IPS DF 6.9 (cell line): Measurements from ENCODE around the gene NPHP4.
"Not testable (repeated sequence)": the region's sequence is repeated elsewhere in the genome, so short reads cannot be mapped to it uniquely, and the experiment has no call there.

Source experiments
- DNase-seq: peaks from one replicate; pipeline ENCODE4 v3.0.0-alpha.2; 2013; ENCODE audit warnings: low read depth, low spot score
- H3K27ac ChIP-seq: one replicate; pipeline ENCODE4 v1.5.1; 2013; ENCODE audit warnings: low read length, control low read depth
- H3K27me3 ChIP-seq: 2 replicates; pipeline ENCODE4 v1.6.1; 2013; ENCODE audit warnings: mild to moderate bottlenecking, low read length; ENCODE audit not compliant: control insufficient read depth, insufficient read depth
- H3K36me3 ChIP-seq: 2 replicates; pipeline ENCODE4 v1.6.1; 2013; ENCODE audit warnings: low read length; ENCODE audit not compliant: control insufficient read depth, insufficient read depth
- H3K4me1 ChIP-seq: 2 replicates; pipeline ENCODE4 v1.6.1; 2013; ENCODE audit warnings: low read length; ENCODE audit not compliant: control insufficient read depth, insufficient read depth
- H3K4me3 ChIP-seq: 2 replicates; pipeline ENCODE4 v1.5.1; 2013; ENCODE audit warnings: mild to moderate bottlenecking, low read length
- H3K9me3 ChIP-seq: 2 replicates; pipeline ENCODE4 v1.6.1; 2013; ENCODE audit warnings: low read length, inconsistent platforms; ENCODE audit not compliant: control insufficient read depth, insufficient read depth
- WGBS: extraction: QIAGEN DNeasy Blood & Tissue Kit; methylation state at CpG from one replicate; pipeline ENCODE4 v1.1.7; 2013; ENCODE audit warnings: mixed read lengths, missing lambda C conversion rate; ENCODE audit not compliant: insufficient read length, insufficient coverage; 5-methylcytosine and 5-hydroxymethylcytosine counted together

The NPHP4 gene

GRCh38 chr1:6024376-6024775 is 32.2 kb upstream of the NPHP4 start:
- Histone ChIP-seq H3K9me3 (no peaks in the 10 kb centered on the region), H3K36me3 (no peaks in the 10 kb centered on the region), H3K4me1 (peaks cover 6% of the 10 kb centered on the region), H3K27me3 (no peaks in the 10 kb centered on the region), H3K27ac (no peak overlapping the region), H3K4me3 (no peak overlapping the region)
- DNase-seq, result no peak
- WGBS, result no CpG with 5 or more reads among the region's 6 CpGs

- no peaks in the 10 kb centered on the region for H3K27me3 ChIP-seq
- WGBS, result no CpG with 5 or more reads among the region's 5 CpGs
- peaks cover 6% of the 10 kb centered on the region for H3K4me1 ChIP-seq
- H3K27ac ChIP-seq, result no peak overlapping the region
- no peaks in the 10 kb centered on the region for H3K9me3 ChIP-seq
- no peaks in the 10 kb centered on the region for H3K36me3 ChIP-seq
- H3K4me3 ChIP-seq, result no peak overlapping the region
- no peak for DNase-seq
Observed at GRCh38 chr1:6023346-6023745, 31.1 kb upstream of the NPHP4 start.

GRCh38 chr1:6022193-6022592 is 30.0 kb upstream of the NPHP4 start:
- Histone ChIP-seq H3K4me1 (peaks cover 6% of the 10 kb centered on the region), H3K9me3 (no peaks in the 10 kb centered on the region), H3K36me3 (no peaks in the 10 kb centered on the region), H3K27ac (no peak overlapping the region), H3K4me3 (no peak overlapping the region), H3K27me3 (no peaks in the 10 kb centered on the region)
- WGBS, result no CpG with 5 or more reads among the region's 4 CpGs
- no peak for DNase-seq

- H3K9me3 ChIP-seq, result no peaks in the 10 kb centered on the region
- H3K4me3 ChIP-seq, result no peak overlapping the region
- no CpG with 5 or more reads among the region's 15 CpGs for WGBS
- H3K27ac ChIP-seq, result no peak overlapping the region
- DNase-seq, result no peak
- no peaks in the 10 kb centered on the region for H3K27me3 ChIP-seq
- no peaks in the 10 kb centered on the region; the same call in 1 of the 2 replicates for H3K4me1 ChIP-seq
- no peaks in the 10 kb centered on the region; the same call in 1 of the 2 replicates for H3K36me3 ChIP-seq
Observed at GRCh38 chr1:6019166-6019845, 27.1 kb upstream of the NPHP4 start.

GRCh38 chr1:6017654-6018053 is 25.4 kb upstream of the NPHP4 start:
- not testable (repeated sequence) for DNase-seq, H3K4me3 ChIP-seq, H3K4me1 ChIP-seq, H3K27ac ChIP-seq, H3K36me3 ChIP-seq, H3K9me3 ChIP-seq, H3K27me3 ChIP-seq
- no CpG with 5 or more reads among the region's 7 CpGs for WGBS

- no peaks in the 10 kb centered on the region for H3K27me3 ChIP-seq
- H3K9me3 ChIP-seq, result no peaks in the 10 kb centered on the region
- H3K4me1 ChIP-seq, result no peaks in the 10 kb centered on the region; the same call in 1 of the 2 replicates
- no CpG with 5 or more reads among the region's 21 CpGs for WGBS
- no peak overlapping the region for H3K27ac ChIP-seq
- DNase-seq, result no peak
- no peaks in the 10 kb centered on the region; the same call in 1 of the 2 replicates for H3K36me3 ChIP-seq
- H3K4me3 ChIP-seq, result no peak overlapping the region
Observed at GRCh38 chr1:6016191-6016865, 24.1 kb upstream of the NPHP4 start.

- no peaks in the 10 kb centered on the region; the same call in 1 of the 2 replicates for H3K4me1 ChIP-seq
- DNase-seq, result no peak
- no CpG with 5 or more reads among the region's 19 CpGs for WGBS
- H3K9me3 ChIP-seq, result no peaks in the 10 kb centered on the region
- H3K36me3 ChIP-seq, result no peaks in the 10 kb centered on the region; the same call in 1 of the 2 replicates
- no peak overlapping the region for H3K27ac ChIP-seq
- no peaks in the 10 kb centered on the region for H3K27me3 ChIP-seq
- no peak overlapping the region for H3K4me3 ChIP-seq
Observed at GRCh38 chr1:6014130-6014999, 22.1 kb upstream of the NPHP4 start.

- no peak for DNase-seq
- no CpG with 5 or more reads among the region's 12 CpGs for WGBS
- Histone ChIP-seq H3K27me3 (no peaks in the 10 kb centered on the region), H3K27ac (no peak overlapping the region), H3K4me3 (no peak overlapping the region), H3K4me1 (no peaks in the 10 kb centered on the region; the same call in 1 of the 2 replicates), H3K9me3 (no peaks in the 10 kb centered on the region), H3K36me3 (no peaks in the 10 kb centered on the region; the same call in 1 of the 2 replicates)
Observed at GRCh38 chr1:6013491-6013890, 21.3 kb upstream of the NPHP4 start.

GRCh38 chr1:6012529-6013318 is 20.5 kb upstream of the NPHP4 start:
- WGBS, result no CpG with 5 or more reads among the region's 17 CpGs
- Histone ChIP-seq H3K27me3 (no peaks in the 10 kb centered on the region), H3K4me3 (no peak overlapping the region), H3K9me3 (no peaks in the 10 kb centered on the region), H3K36me3 (no peaks in the 10 kb centered on the region; the same call in 1 of the 2 replicates), H3K27ac (no peak overlapping the region), H3K4me1 (no peaks in the 10 kb centered on the region; the same call in 1 of the 2 replicates)
- DNase-seq, result no peak

GRCh38 chr1:6011946-6012258 is 19.7 kb upstream of the NPHP4 start:
- WGBS, result 100% methylated on average over 2 of the region's 3 CpGs
- Histone ChIP-seq H3K4me3 (no peak overlapping the region), H3K36me3 (no peaks in the 10 kb centered on the region; the same call in 1 of the 2 replicates), H3K27me3 (no peaks in the 10 kb centered on the region), H3K27ac (no peak overlapping the region), H3K9me3 (no peaks in the 10 kb centered on the region), H3K4me1 (no peaks in the 10 kb centered on the region; the same call in 1 of the 2 replicates)
- no peak for DNase-seq
